ENCODE measurements around the gene GPC3.

Gene GPC3

GRCh38 chrX:133953078-133953477 lies 32.3 kb downstream of the GPC3 start:
- Histone ChIP-seq H3K79me2 (ENCODE audit: control insufficient read depth, insufficient read depth, low read length) (no peaks in the 10 kb centered on the region), H3K4me3 (ENCODE audit: low read length) (no peak overlapping the region), H3K56ac (ENCODE audit: low read length) (no peak overlapping the region), H3K27ac (ENCODE audit: low read depth, low read length) (no peak overlapping the region), H3K18ac (ENCODE audit: low read length) (no peak overlapping the region), H3K36me3 (ENCODE audit: control insufficient read depth, insufficient read depth, low read length) (no peaks in the 10 kb centered on the region), H3K79me1 (ENCODE audit: low read length) (no peaks in the 10 kb centered on the region), H3K23ac (ENCODE audit: low read length) (no peak overlapping the region), H3K9ac (ENCODE audit: low read length) (no peak overlapping the region), H2AK5ac (ENCODE audit: low read length) (no peak overlapping the region), H3K27me3 (ENCODE audit: insufficient read depth, low read length, poor library complexity) (no peaks in the 10 kb centered on the region), H3K4me1 (ENCODE audit: control insufficient read depth, low read depth, low read length) (no peaks in the 10 kb centered on the region), H3K4me2 (ENCODE audit: low read length) (no peak overlapping the region), H2BK15ac (replicated peaks; ENCODE audit: low read depth) (no peak overlapping the region), H2BK5ac (ENCODE audit: low read length) (no peak overlapping the region), H4K5ac (ENCODE audit: low read length) (no peak overlapping the region), H4K8ac (ENCODE audit: low read depth, low read length) (no peak overlapping the region), H2BK120ac (ENCODE audit: low read depth, low read length) (no peak overlapping the region), H3K4ac (ENCODE audit: low read depth, low read length) (no peak overlapping the region)
- DNase-seq, result no peak
- WGBS (ENCODE audit: extremely low coverage, insufficient coverage, low lambda C conversion rate), result no CpG with 5 or more reads among the region's 2 CpGs

- Histone ChIP-seq H3K4me1 (ENCODE audit: control insufficient read depth, low read depth, low read length) (no peaks in the 10 kb centered on the region), H4K5ac (ENCODE audit: low read length) (no peak overlapping the region), H2BK5ac (ENCODE audit: low read length) (no peak overlapping the region), H3K4me3 (ENCODE audit: low read length) (no peak overlapping the region), H4K8ac (ENCODE audit: low read depth, low read length) (no peak overlapping the region), H2BK15ac (replicated peaks; ENCODE audit: low read depth) (no peak overlapping the region), H3K79me2 (ENCODE audit: control insufficient read depth, insufficient read depth, low read length) (no peaks in the 10 kb centered on the region), H2BK120ac (ENCODE audit: low read depth, low read length) (no peak overlapping the region), H3K9ac (ENCODE audit: low read length) (no peak overlapping the region), H3K79me1 (ENCODE audit: low read length) (no peaks in the 10 kb centered on the region), H3K27ac (ENCODE audit: low read depth, low read length) (no peak overlapping the region), H2AK5ac (ENCODE audit: low read length) (no peak overlapping the region), H3K36me3 (ENCODE audit: control insufficient read depth, insufficient read depth, low read length) (no peaks in the 10 kb centered on the region), H3K4me2 (ENCODE audit: low read length) (no peak overlapping the region), H3K56ac (ENCODE audit: low read length) (no peak overlapping the region), H3K4ac (ENCODE audit: low read depth, low read length) (no peak overlapping the region), H3K18ac (ENCODE audit: low read length) (no peak overlapping the region), H3K27me3 (ENCODE audit: insufficient read depth, low read length, poor library complexity) (no peaks in the 10 kb centered on the region), H3K23ac (ENCODE audit: low read length) (no peak overlapping the region)
- DNase-seq, result no peak
- WGBS (ENCODE audit: extremely low coverage, insufficient coverage, low lambda C conversion rate), result no CpG with 5 or more reads among the region's 2 CpGs
These were observed 34.3 kb downstream of the GPC3 start for GRCh38 chrX:133951098-133951497.

GRCh38 chrX:133950214-133950613 lies 35.2 kb downstream of the GPC3 start:
- H4K5ac ChIP-seq (ENCODE audit: low read length), result no peak overlapping the region
- WGBS (ENCODE audit: extremely low coverage, insufficient coverage, low lambda C conversion rate), result no CpG with 5 or more reads among the region's 3 CpGs
- no peak overlapping the region for H3K18ac ChIP-seq (ENCODE audit: low read length)
- no peak overlapping the region for H3K4ac ChIP-seq (ENCODE audit: low read depth, low read length)
- no peaks in the 10 kb centered on the region for H3K79me1 ChIP-seq (ENCODE audit: low read length)
- H3K27ac ChIP-seq (ENCODE audit: low read depth, low read length), result no peak overlapping the region
- no peaks in the 10 kb centered on the region for H3K27me3 ChIP-seq (ENCODE audit: insufficient read depth, low read length, poor library complexity)
- no peak overlapping the region for H2AK5ac ChIP-seq (ENCODE audit: low read length)
- no peak overlapping the region for H3K9ac ChIP-seq (ENCODE audit: low read length)
- no peaks in the 10 kb centered on the region for H3K79me2 ChIP-seq (ENCODE audit: control insufficient read depth, insufficient read depth, low read length)
- no peak overlapping the region for H2BK120ac ChIP-seq (ENCODE audit: low read depth, low read length)
- no peak overlapping the region for H3K4me2 ChIP-seq (ENCODE audit: low read length)
- H2BK5ac ChIP-seq (ENCODE audit: low read length), result no peak overlapping the region
- H3K56ac ChIP-seq (ENCODE audit: low read length), result no peak overlapping the region
- no peak for DNase-seq
- H3K4me3 ChIP-seq (ENCODE audit: low read length), result no peak overlapping the region
- no peak overlapping the region for H3K23ac ChIP-seq (ENCODE audit: low read length)
- no peak overlapping the region for H4K8ac ChIP-seq (ENCODE audit: low read depth, low read length)
- no peaks in the 10 kb centered on the region for H3K36me3 ChIP-seq (ENCODE audit: control insufficient read depth, insufficient read depth, low read length)
- H3K4me1 ChIP-seq (ENCODE audit: control insufficient read depth, low read depth, low read length), result no peaks in the 10 kb centered on the region
- H2BK15ac ChIP-seq (replicated peaks; ENCODE audit: low read depth), result no peak overlapping the region

- no peak overlapping the region for H4K8ac ChIP-seq (ENCODE audit: low read depth, low read length)
- no peak overlapping the region for H3K27ac ChIP-seq (ENCODE audit: low read depth, low read length)
- no peak overlapping the region for H2BK15ac ChIP-seq (replicated peaks; ENCODE audit: low read depth)
- no peak overlapping the region for H3K4me2 ChIP-seq (ENCODE audit: low read length)
- no peak overlapping the region for H3K4me3 ChIP-seq (ENCODE audit: low read length)
- H3K23ac ChIP-seq (ENCODE audit: low read length), result no peak overlapping the region
- H3K27me3 ChIP-seq (ENCODE audit: insufficient read depth, low read length, poor library complexity), result no peaks in the 10 kb centered on the region
- H4K5ac ChIP-seq (ENCODE audit: low read length), result no peak overlapping the region
- H2AK5ac ChIP-seq (ENCODE audit: low read length), result no peak overlapping the region
- H3K79me2 ChIP-seq (ENCODE audit: control insufficient read depth, insufficient read depth, low read length), result no peaks in the 10 kb centered on the region
- H3K18ac ChIP-seq (ENCODE audit: low read length), result no peak overlapping the region
- H3K4ac ChIP-seq (ENCODE audit: low read depth, low read length), result no peak overlapping the region
- no peak overlapping the region for H3K9ac ChIP-seq (ENCODE audit: low read length)
- no peak overlapping the region for H2BK5ac ChIP-seq (ENCODE audit: low read length)
- no peaks in the 10 kb centered on the region for H3K79me1 ChIP-seq (ENCODE audit: low read length)
- DNase-seq, result no peak
- no peaks in the 10 kb centered on the region for H3K4me1 ChIP-seq (ENCODE audit: control insufficient read depth, low read depth, low read length)
- H2BK120ac ChIP-seq (ENCODE audit: low read depth, low read length), result no peak overlapping the region
- WGBS (ENCODE audit: extremely low coverage, insufficient coverage, low lambda C conversion rate), result no CpG with 5 or more reads among the region's 1 CpG
- no peak overlapping the region for H3K56ac ChIP-seq (ENCODE audit: low read length)
- H3K36me3 ChIP-seq (ENCODE audit: control insufficient read depth, insufficient read depth, low read length), result no peaks in the 10 kb centered on the region
These were observed 36.5 kb downstream of the GPC3 start for GRCh38 chrX:133948895-133949294.

- Histone ChIP-seq H3K27me3 (ENCODE audit: insufficient read depth, low read length, poor library complexity) (no peaks in the 10 kb centered on the region), H3K79me2 (ENCODE audit: control insufficient read depth, insufficient read depth, low read length) (no peaks in the 10 kb centered on the region), H3K36me3 (ENCODE audit: control insufficient read depth, insufficient read depth, low read length) (no peaks in the 10 kb centered on the region), H3K4me2 (ENCODE audit: low read length) (no peak overlapping the region), H3K4ac (ENCODE audit: low read depth, low read length) (no peak overlapping the region), H3K9ac (ENCODE audit: low read length) (no peak overlapping the region), H4K5ac (ENCODE audit: low read length) (no peak overlapping the region), H3K56ac (ENCODE audit: low read length) (no peak overlapping the region), H3K4me3 (ENCODE audit: low read length) (no peak overlapping the region), H3K27ac (ENCODE audit: low read depth, low read length) (no peak overlapping the region), H2BK5ac (ENCODE audit: low read length) (no peak overlapping the region), H3K4me1 (ENCODE audit: control insufficient read depth, low read depth, low read length) (no peaks in the 10 kb centered on the region), H3K18ac (ENCODE audit: low read length) (no peak overlapping the region), H2AK5ac (ENCODE audit: low read length) (no peak overlapping the region), H3K23ac (ENCODE audit: low read length) (no peak overlapping the region), H4K8ac (ENCODE audit: low read depth, low read length) (no peak overlapping the region), H3K79me1 (ENCODE audit: low read length) (no peaks in the 10 kb centered on the region), H2BK120ac (ENCODE audit: low read depth, low read length) (no peak overlapping the region), H2BK15ac (replicated peaks; ENCODE audit: low read depth) (no peak overlapping the region)
- no CpG with 5 or more reads among the region's 1 CpG for WGBS (ENCODE audit: extremely low coverage, insufficient coverage, low lambda C conversion rate)
- DNase-seq, result no peak
These were observed 37.4 kb downstream of the GPC3 start for GRCh38 chrX:133947996-133948395.

GRCh38 chrX:133947022-133947421 lies 38.4 kb downstream of the GPC3 start:
- no peak overlapping the region for H3K23ac ChIP-seq (ENCODE audit: low read length)
- no peaks in the 10 kb centered on the region for H3K79me1 ChIP-seq (ENCODE audit: low read length)
- no peaks in the 10 kb centered on the region for H3K79me2 ChIP-seq (ENCODE audit: control insufficient read depth, insufficient read depth, low read length)
- no peak overlapping the region for H3K56ac ChIP-seq (ENCODE audit: low read length)
- H3K18ac ChIP-seq (ENCODE audit: low read length), result no peak overlapping the region
- H2AK5ac ChIP-seq (ENCODE audit: low read length), result no peak overlapping the region
- no peak overlapping the region for H3K4me3 ChIP-seq (ENCODE audit: low read length)
- no peak overlapping the region for H2BK5ac ChIP-seq (ENCODE audit: low read length)
- no CpG with 5 or more reads among the region's 2 CpGs for WGBS (ENCODE audit: extremely low coverage, insufficient coverage, low lambda C conversion rate)
- no peak overlapping the region for H3K27ac ChIP-seq (ENCODE audit: low read depth, low read length)
- H2BK120ac ChIP-seq (ENCODE audit: low read depth, low read length), result no peak overlapping the region
- no peaks in the 10 kb centered on the region for H3K36me3 ChIP-seq (ENCODE audit: control insufficient read depth, insufficient read depth, low read length)
- H3K4me1 ChIP-seq (ENCODE audit: control insufficient read depth, low read depth, low read length), result no peaks in the 10 kb centered on the region
- no peak overlapping the region for H3K4me2 ChIP-seq (ENCODE audit: low read length)
- DNase-seq, result no peak
- no peak overlapping the region for H4K8ac ChIP-seq (ENCODE audit: low read depth, low read length)
- no peak overlapping the region for H3K4ac ChIP-seq (ENCODE audit: low read depth, low read length)
- no peak overlapping the region for H3K9ac ChIP-seq (ENCODE audit: low read length)
- no peak overlapping the region for H4K5ac ChIP-seq (ENCODE audit: low read length)
- H2BK15ac ChIP-seq (replicated peaks; ENCODE audit: low read depth), result no peak overlapping the region
- H3K27me3 ChIP-seq (ENCODE audit: insufficient read depth, low read length, poor library complexity), result no peaks in the 10 kb centered on the region

Data from mesendoderm (in vitro differentiated cells).